ENCODE data around the gene BRPF1. TPM values are rescaled to one million over a fixed set of nuclear protein-coding genes. Genes with fewer than 3 reads are reported as not detected.

BRPF1 gene
- total RNA-seq, 1 donor from 2014 or later = 19.5 TPM

GRCh38 chr3:9729419-9729818 is 2.1 kb upstream of the BRPF1 start:
- H3K4me1 Mint-ChIP-seq (ENCODE audit: low read depth, unreplicated experiment) = peaks cover 24% of the 10 kb centered on the region
- Histone ChIP-seq H3K9ac (ENCODE audit: low read length) (no peak overlapping the region), H3K4me3 (ENCODE audit: insufficient read depth, low read depth, low read length) (no peak overlapping the region), H2AFZ (ENCODE audit: low read depth, low read length) (no peak overlapping the region), H3K27me3 (ENCODE audit: insufficient read depth, low read length) (no peaks in the 10 kb centered on the region), H3K4me2 (ENCODE audit: low read length) (no peak overlapping the region), H4K20me1 (ENCODE audit: insufficient read depth, low read length) (peaks cover 24% of the 10 kb centered on the region), H3K36me3 (ENCODE audit: insufficient read depth, low read length) (peaks cover 2% of the 10 kb centered on the region), H3K9me3 (ENCODE audit: insufficient read depth, low read depth, low read length) (no peaks in the 10 kb centered on the region), H3K79me2 (ENCODE audit: insufficient read depth, low read length) (peaks cover 30% of the 10 kb centered on the region), H3K27ac (ENCODE audit: low read depth, low read length) (no peak overlapping the region), H3K4me1 (ENCODE audit: insufficient read depth, low read length) (peaks cover 16% of the 10 kb centered on the region)
- no peaks in the 10 kb centered on the region for H3K9me3 Mint-ChIP-seq (ENCODE audit: unreplicated experiment)
- TF ChIP-seq CTCF (IDR thresholded peaks at IDR 0.05; ENCODE audit: insufficient read depth, low read depth, low read length) (no peak), EZH2 (IDR thresholded peaks at IDR 0.05; ENCODE audit: insufficient read depth, low read length) (no peak)
- H3K36me3 Mint-ChIP-seq (ENCODE audit: low read depth, unreplicated experiment) = peaks cover 11% of the 10 kb centered on the region
- FAIRE-seq (no peak), DNase-seq (ENCODE audit: low read depth) (no peak)
- H3K27me3 Mint-ChIP-seq (ENCODE audit: low read depth, unreplicated experiment) = peaks cover 3% of the 10 kb centered on the region
- no peak overlapping the region for H3K27ac Mint-ChIP-seq (ENCODE audit: unreplicated experiment)
- peak overlapping the region; percentile 17 for H3K4me3 Mint-ChIP-seq (ENCODE audit: unreplicated experiment)

DNA sequence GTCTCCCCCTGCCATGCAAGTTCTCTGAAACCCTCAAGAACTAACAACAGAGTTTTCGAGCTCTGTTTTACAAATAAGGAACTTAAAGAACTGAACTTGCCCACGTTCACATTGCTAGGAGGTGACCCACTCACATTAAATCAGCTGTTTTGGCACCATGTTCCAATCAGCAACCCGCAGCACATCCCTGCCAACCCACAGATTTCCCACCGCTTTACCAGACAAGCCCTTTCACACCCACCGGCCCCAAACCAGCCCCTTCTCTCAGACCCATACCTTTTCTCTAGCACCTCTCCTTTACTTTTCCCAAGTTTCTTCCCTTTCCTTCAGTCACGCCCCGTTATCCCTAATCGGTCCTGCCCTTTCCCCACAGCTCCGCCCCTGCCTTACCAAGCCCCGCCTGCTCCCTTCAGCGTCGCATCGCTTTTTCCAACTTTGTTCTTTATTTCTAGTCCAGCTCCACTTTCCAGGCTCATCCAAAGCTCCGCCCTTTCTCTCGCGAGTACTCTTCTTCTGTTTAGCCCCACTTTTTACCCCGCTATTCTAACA is 804 bp upstream of the BRPF1 start:
- H2AFZ ChIP-seq (ENCODE audit: low read depth, low read length) = peak overlapping the region; percentile 88
- H3K4me1 Mint-ChIP-seq (ENCODE audit: low read depth, unreplicated experiment) = peaks cover 24% of the 10 kb centered on the region
- no peak for TF ChIP-seq EZH2 (IDR thresholded peaks at IDR 0.05; ENCODE audit: insufficient read depth, low read length)
- no peak for TF ChIP-seq CTCF (IDR thresholded peaks at IDR 0.05; ENCODE audit: insufficient read depth, low read depth, low read length)
- peaks cover 11% of the 10 kb centered on the region for H3K36me3 Mint-ChIP-seq (ENCODE audit: low read depth, unreplicated experiment)
- peak overlapping the region; percentile 66 for H3K4me3 ChIP-seq (ENCODE audit: insufficient read depth, low read depth, low read length)
- peak overlapping the region; percentile 85 for H3K27ac Mint-ChIP-seq (ENCODE audit: unreplicated experiment)
- peaks cover 4% of the 10 kb centered on the region for H3K36me3 ChIP-seq (ENCODE audit: insufficient read depth, low read length)
- H3K9me3 Mint-ChIP-seq (ENCODE audit: unreplicated experiment) = no peaks in the 10 kb centered on the region
- peaks cover 32% of the 10 kb centered on the region for H4K20me1 ChIP-seq (ENCODE audit: insufficient read depth, low read length)
- H3K4me2 ChIP-seq (ENCODE audit: low read length) = peak overlapping the region; percentile 95
- H3K9me3 ChIP-seq (ENCODE audit: insufficient read depth, low read depth, low read length) = no peaks in the 10 kb centered on the region
- peak overlapping the region; percentile 87 for H3K4me3 Mint-ChIP-seq (ENCODE audit: unreplicated experiment)
- H3K27me3 ChIP-seq (ENCODE audit: insufficient read depth, low read length) = no peaks in the 10 kb centered on the region
- peaks cover 16% of the 10 kb centered on the region for H3K4me1 ChIP-seq (ENCODE audit: insufficient read depth, low read length)
- H3K27me3 Mint-ChIP-seq (ENCODE audit: low read depth, unreplicated experiment) = no peaks in the 10 kb centered on the region
- H3K9ac ChIP-seq (ENCODE audit: low read length) = peak overlapping the region; percentile 73
- FAIRE-seq = no peak
- peak overlapping the region; percentile 66 for H3K27ac ChIP-seq (ENCODE audit: low read depth, low read length)
- peak; percentile 61 for DNase-seq (ENCODE audit: low read depth)
- peaks cover 43% of the 10 kb centered on the region for H3K79me2 ChIP-seq (ENCODE audit: insufficient read depth, low read length)

GRCh38 chr3:9732080-9732739 is 675 bp downstream of the BRPF1 start:
- Histone ChIP-seq H3K27ac (ENCODE audit: low read depth, low read length) (peak overlapping the region; percentile 100), H3K4me1 (ENCODE audit: insufficient read depth, low read length) (peaks cover 16% of the 10 kb centered on the region), H4K20me1 (ENCODE audit: insufficient read depth, low read length) (peaks cover 44% of the 10 kb centered on the region), H3K79me2 (ENCODE audit: insufficient read depth, low read length) (peaks cover 55% of the 10 kb centered on the region), H2AFZ (ENCODE audit: low read depth, low read length) (peak overlapping the region; percentile 97), H3K9me3 (ENCODE audit: insufficient read depth, low read depth, low read length) (no peaks in the 10 kb centered on the region), H3K36me3 (ENCODE audit: insufficient read depth, low read length) (peaks cover 14% of the 10 kb centered on the region), H3K4me3 (ENCODE audit: insufficient read depth, low read depth, low read length) (peak overlapping the region; percentile 81), H3K27me3 (ENCODE audit: insufficient read depth, low read length) (no peaks in the 10 kb centered on the region), H3K9ac (ENCODE audit: low read length) (peak overlapping the region; percentile 100), H3K4me2 (ENCODE audit: low read length) (peak overlapping the region; percentile 94)
- H3K27me3 Mint-ChIP-seq (ENCODE audit: low read depth, unreplicated experiment) = no peaks in the 10 kb centered on the region
- peaks cover 16% of the 10 kb centered on the region for H3K36me3 Mint-ChIP-seq (ENCODE audit: low read depth, unreplicated experiment)
- H3K4me3 Mint-ChIP-seq (ENCODE audit: unreplicated experiment) = peak overlapping the region; percentile 96
- H3K9me3 Mint-ChIP-seq (ENCODE audit: unreplicated experiment) = no peaks in the 10 kb centered on the region
- DNase-seq (ENCODE audit: low read depth) = no peak
- FAIRE-seq = no peak
- peak overlapping the region; percentile 86 for H3K27ac Mint-ChIP-seq (ENCODE audit: unreplicated experiment)
- no peak for TF ChIP-seq EZH2 (IDR thresholded peaks at IDR 0.05; ENCODE audit: insufficient read depth, low read length)
- no peak for TF ChIP-seq CTCF (IDR thresholded peaks at IDR 0.05; ENCODE audit: insufficient read depth, low read depth, low read length)
- H3K4me1 Mint-ChIP-seq (ENCODE audit: low read depth, unreplicated experiment) = peaks cover 24% of the 10 kb centered on the region

Data from astrocyte (in vitro differentiated cells and primary cell).